ENCODE results near the gene IL11.
"Not testable (repeated sequence)": the region's sequence is repeated elsewhere in the genome, so short reads cannot be mapped to it uniquely, and the experiment has no call there.

IL11 gene

DNA sequence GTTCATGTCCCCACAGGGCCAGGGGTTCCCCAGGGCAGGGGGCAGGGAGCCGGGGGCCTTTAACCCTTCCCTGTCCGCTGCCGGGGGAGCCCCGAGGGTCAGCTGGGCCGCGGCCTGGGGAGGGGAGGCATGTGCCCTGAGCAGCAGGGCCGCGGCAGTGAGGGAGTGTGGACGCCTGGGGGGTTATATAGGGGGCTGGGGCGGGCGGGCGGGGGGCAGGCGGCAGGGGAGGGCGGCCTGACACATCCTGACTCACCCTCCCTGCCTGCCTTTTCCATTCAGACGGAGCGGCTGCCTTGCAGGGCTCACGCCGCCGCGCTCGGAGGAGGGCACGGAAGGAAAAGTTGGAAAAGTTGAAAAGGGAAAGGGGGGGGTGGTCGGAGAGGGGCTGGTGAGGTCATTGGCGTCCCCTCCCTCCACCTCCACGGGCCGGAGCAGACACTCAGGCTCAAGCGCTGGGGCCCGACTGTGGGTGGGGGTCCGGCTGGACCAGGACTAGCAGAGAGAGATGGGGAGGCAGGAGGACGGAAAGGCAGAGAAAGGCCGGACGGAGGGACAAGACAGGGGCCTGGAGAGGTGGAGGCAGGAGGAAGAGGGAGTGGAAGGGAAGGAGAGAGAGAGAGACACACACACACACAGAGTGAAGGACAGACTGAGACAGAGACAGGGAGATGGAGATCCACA is at the start of gene IL11:
TSS of gene IL11 (minus strand) at position 159 of the 684 bp plus-strand sequence. CDS start at position 6, 153 bp downstream.
- DNase-seq = peak; percentile 77

DNA sequence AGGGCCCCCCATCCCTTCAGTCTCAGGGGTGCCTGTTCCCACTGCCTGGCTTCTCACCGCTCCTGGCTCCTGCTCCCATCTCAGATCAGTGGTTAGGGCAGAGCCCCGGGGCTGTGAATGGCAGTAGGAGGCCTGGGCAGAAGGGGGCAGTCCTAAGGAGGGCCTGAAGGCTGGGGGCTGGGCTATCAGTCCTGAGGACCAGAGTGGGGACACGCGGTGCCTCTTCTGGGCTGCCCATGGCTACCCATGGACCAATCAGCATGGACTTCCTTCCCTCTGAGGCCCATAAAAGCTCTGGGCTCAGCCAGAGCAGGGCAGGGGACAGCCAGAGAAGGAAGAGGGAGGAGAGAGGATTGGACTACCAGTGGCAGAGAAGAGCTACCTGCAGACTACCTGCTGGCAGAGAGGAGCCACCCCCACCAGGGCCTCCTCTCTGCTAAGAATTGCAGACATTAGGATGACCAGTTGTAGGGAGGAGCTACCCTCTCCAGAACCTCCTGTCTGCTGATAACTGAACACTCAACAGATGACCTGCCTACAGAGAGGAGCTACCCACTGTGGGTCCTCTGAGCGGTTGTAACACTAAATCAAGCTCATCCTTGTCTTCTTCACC is 49.5 kb upstream of the IL11 start:
- DNase-seq = no peak

DNA sequence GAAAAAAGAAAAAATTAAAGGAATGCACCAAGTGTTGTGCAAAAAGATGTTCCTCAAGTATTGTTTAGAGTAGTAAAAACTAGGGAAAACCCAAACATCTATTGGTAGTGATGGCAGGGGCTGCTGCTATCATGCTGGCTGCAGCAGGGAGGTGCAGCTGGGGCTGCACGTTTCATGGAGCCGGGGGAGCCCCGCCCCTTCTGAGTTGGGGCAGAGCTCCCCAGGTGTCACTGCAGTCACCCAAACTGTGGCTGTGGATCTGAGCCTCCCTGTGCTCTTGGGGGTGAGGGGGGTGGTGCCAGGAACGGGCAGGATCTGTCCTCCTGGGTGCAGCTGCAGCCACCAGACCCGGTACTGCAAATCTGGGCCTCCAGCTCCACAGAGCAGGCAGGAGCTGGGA is 48.8 kb upstream of the IL11 start:
- no peak for DNase-seq

DNA sequence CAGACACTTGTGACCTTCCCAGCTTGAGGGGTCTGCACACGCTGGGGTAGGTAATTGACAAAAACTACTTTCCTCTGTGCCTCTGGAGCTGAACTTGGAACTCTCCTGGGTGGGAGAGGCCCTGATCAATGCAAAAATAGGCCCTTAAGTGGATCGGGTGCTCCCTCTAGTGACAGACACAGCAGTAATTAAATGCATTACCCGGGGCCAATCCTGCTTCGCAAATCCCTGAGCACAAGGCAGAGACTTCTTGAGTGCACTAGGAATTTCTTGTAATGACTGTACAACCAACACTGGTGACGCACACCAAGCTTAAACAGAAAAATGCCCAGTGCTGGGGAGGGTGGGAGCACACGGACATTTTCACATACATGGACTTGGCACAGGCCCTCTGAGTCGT is 47.9 kb upstream of the IL11 start:
- peak; percentile 70 for DNase-seq

DNA sequence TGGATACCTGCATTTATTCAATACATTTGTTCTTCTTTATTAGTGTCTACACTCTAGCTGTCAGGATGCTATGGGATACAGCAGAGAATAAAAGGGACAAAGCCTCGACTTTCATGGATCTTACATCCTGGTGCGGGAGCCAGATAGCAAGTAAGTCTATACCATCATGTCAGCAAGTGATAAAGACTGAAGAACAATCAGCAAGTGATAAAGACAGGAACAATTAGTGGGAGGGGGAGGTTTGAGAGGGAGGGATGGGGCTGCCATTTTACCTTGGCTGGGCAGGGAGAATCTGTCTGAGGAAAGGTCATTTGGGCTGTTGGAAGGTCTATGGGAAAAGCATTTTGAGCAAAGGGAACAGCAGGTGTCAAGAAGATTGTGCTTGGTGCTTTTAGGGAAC is 39.9 kb upstream of the IL11 start:
- DNase-seq = no peak

DNA sequence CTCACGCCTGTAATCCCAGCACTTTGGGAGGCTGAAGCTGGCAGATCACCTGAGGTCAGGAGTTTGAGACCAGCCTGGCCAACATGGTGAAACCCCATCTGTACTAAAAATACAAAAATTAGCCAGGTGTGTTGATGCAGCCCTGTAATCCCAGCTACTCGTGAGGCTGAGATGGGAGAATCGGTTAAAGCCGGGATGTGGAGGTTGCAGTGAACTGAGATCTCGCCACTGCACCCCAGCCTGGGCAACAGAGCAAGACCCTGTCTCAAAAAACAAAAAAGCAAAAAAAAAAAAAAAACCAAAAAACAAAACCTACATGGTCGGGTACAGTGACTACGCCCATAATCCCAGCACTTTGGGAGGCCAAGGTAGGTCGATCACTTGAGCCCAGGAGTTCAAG is 38.9 kb upstream of the IL11 start:
- not testable (repeated sequence) for DNase-seq

DNA sequence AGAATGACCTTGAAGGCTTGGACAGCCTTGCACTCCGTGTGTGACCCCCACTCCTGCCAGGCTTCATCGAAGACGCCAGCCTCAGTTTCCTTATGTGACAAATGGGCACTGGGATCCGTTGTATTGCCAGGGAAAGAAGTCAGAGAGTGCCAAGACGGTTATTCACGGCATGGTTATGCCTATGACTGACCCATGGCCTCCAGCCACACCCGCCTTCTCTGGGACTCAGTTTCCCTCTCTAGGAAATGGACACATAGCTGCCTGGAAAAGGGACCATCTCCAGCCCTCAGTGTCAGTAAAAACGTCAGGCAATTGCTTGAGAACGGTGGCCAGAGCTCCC is 38.2 kb upstream of the IL11 start:
- no peak for DNase-seq

DNA sequence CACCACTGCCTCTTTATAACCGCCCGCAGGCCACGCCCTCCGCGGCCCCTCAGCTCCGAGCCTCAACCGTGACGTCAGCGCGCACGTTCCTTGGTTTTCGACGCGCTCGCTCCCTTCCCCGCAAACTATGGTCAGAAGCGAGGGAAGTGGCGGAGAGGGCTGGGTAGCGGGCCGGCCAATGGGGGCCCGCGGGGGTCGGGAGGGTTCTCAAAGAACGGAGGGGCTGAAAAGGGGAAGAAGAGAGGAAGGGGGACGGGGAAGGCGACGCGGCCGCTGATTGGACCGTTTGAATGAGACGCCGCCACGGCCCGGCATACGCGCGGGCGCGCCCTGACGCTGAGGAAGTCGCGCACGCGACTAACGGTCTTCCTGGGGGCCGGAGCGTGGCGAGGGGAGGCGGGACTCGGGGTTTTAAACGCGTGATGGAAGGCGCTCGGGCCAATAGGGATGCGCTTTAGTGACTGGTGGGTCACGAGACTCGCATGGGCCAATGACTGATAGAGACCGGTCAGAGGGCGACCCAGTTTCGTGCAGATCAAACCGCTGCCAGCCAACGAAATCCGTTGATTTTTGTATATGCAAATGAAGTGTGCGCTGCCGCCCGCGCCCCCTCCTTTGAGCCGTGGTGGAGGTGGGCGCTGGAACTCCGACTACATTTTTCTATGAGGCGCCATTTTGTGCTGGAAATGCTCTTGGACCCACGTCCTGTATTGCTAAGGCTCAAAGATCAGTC is 37.7 kb upstream of the IL11 start:
- DNase-seq = peak; percentile 100

DNA sequence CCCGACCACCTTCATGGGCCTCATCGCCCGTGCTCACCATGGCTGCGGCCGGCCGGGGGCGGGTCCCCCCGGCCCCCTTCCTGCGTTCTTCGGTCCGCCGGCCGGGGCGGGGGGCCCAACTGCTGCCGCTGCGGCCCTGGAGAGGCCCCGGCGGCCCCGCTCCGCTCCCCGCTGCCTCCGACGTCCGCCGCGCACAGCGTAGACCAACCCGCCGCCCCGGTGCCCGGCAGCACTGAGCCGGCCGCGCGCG is 37.2 kb upstream of the IL11 start, which contains the start of gene UBE2S:
TSS of gene UBE2S (minus strand) at position 239 of the 250 bp plus-strand sequence. CDS start at position 40, 199 bp downstream.
- DNase-seq = not testable (repeated sequence)

DNA sequence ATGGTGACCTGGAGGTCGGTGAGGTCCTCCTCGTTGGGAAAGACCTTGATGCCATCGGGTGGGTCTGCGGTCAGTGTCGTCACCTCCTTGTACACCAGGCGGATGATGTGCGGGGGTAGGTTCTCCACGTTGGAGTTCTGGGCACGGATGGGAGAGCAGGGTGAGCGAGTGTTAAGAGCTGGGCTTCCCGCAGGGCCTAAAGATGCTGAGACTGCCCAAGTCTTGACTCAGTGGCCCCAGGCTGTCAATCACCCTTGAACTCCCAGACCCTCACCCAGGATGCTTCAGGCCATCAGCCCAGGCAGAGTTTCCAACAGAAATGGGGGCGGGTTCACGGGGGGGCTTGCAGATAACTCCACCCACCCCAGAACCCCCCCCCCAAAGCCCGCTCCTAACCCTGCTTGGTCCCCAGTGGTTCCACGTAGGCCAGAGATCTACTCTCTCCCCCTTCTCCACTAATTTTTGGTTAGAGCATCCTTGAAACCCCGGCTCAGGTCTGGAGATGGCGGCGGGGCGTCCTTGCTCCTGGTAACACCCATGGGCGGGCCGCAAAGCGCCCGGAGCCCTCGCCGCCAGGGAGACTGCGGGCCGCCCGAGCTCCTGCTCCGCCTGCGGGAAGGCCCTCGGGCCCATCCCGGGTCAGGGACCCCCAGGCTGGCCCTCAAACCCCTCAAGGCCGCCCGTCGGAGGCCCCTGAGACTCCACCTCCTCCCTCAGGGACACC is 36.7 kb upstream of the IL11 start:
- DNase-seq = no peak

DNA sequence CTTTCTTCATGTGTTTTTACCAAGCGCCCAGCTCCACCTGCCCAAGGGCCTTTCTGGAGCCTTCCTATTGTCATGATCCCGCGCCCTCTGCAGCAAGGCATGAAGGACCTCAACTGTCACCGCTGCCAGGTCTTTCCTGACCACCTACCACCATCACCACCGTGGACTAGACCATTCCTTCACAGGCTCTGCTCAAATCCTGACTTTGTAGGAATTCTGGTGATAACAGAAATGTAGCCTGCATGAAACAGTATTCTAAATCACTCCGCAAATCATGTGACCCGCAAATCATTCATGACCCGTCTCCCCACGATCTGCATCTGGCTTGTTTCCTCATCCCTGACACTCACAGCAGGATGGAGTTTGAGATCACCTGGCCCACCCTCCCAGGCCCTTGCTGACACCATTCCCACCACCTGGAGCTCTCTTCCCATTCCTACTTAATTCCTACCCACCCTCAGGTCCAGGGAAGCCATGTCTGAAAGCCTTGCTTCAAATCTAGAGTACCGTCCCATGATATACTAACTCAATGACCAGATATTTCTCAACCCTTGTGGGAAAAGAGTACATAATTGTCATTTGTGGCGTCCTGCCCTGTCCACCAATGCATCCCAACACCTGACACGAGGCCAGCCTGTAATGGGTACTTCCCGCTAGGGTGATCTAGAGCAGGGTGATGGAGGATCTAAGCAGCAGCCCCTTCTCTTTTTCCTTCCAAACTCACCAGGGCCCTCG is 36.0 kb upstream of the IL11 start:
- no peak for DNase-seq

DNA sequence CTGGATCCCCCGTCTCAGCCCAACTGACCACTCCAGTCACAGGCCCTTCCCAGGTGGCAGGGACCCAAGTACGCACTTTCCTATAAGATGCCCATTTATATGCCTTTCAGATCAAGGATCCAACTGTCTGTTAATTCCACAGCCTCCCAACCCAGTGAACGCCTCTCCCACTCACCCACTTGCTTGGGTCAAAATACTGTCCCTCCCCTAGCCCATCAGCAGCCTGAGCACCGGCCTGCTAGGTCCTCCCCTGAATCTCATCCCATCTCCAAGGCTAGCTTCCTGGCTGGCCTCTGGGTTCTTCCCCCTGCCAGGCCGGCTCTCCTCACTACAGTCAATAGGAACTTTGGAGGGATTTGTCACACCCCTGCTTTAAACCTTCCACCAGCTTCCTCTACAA is 35.4 kb upstream of the IL11 start:
- DNase-seq = no peak

DNA sequence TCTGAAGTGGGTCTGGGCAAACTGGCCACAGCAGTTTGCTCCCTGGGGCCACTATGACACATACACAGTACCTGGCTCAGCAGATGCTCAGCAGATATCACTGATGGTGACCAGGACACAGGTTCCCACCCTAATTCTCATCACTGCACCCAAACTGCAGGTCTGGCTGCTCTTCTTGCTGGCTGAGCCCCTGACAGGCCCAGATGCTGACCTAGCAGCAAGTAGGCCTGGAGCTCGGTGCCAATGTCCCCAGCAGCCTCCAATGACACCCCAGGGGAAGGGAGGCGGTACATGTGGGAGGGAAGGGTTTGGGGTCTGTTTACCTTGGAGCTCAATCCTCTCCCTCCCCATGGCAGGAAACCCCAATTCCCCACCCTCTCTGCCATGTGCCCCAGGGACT is 32.2 kb upstream of the IL11 start:
- DNase-seq = no peak

DNA sequence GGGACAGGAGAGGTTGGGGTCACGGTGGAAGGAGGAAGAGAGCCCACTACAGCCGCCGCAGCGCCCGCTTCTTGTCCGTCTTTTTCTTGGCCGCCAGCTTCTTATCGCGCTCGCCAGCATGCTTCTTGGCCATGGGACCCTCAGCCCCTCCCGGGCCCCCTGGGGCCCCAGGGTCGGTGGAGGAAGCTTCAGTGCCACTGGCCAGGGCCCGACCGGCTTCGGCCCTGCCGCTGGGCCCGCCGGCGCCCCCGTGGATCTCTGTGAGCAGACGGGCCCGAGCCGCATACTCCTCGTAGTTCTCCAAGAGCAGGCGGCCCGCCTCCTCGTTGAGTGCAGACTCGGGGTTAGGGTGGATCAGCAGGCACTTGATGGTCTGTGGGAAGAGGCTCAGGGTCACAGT is 31.1 kb upstream of the IL11 start:
- not testable (repeated sequence) for DNase-seq

DNA sequence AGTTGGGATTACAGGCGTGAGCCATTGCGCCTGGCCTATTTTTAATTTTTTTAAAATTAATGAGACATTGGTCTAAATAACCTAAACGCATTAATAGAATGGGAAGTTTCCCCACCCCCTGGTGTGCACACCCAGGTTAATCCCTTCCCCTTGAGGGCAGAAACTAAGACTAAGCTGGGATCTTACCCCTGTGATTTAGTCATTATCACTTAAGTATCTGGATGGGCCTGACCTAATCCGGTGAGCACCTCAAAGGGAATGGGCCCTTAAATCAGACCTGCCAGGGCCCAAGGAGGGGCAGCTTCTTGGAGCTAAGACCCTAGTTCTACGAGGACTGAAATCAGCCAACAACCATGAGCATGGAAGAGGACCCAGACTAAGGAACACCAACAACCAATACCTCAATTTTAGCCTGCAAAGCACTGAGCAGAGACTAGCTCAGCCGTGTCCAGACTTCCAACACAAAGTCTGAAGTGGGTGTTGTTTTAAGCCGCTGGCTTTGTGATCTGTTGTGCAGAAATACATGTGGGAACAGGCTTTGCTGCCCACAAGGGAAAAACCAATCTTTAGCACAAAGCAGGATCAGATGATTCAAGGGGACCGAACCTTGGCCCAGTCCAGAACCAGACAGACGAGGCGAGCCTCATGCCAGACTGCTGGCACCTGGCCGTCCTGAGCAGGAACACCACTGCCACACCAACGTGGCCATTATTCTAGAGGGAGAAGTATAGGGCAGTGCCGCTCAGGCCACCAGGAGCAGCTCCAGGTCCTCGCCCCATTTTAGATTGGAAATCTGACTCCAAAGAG is 30.2 kb upstream of the IL11 start:
- DNase-seq = no peak

DNA sequence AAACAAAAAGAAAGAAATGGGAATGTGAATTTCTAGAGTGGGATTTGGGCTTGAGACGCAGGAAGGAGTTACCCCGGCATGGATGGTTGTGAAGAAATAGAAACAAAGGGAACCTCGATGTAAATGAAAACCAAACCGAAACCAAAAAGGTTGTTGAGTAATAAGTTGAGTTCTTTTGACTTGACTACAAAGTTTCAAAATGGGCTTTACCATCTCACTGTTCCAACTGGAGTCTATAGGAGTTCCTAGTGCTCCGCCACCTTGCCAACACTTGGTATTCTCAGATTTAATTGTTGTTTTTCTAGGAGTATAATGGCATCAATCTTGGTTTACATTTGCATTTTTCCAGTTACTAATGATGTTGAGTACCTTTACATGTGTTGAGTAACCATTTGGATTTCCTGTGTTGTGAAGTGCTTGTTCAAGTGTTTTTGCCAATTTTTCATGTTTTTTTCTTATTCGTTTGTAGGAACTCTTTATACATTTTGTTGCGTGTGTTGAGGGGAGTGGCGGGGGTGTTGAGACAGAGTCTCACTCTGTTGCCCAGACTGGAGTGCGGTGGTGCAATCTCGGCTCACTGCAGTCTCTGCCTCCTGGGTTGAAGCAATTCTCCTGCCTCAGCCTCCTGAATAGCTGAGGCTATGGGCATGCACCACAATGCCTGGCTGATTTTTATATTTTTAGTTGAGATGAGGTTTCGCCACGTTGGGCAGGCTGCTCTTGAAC is 28.1 kb upstream of the IL11 start:
- no peak for DNase-seq

DNA sequence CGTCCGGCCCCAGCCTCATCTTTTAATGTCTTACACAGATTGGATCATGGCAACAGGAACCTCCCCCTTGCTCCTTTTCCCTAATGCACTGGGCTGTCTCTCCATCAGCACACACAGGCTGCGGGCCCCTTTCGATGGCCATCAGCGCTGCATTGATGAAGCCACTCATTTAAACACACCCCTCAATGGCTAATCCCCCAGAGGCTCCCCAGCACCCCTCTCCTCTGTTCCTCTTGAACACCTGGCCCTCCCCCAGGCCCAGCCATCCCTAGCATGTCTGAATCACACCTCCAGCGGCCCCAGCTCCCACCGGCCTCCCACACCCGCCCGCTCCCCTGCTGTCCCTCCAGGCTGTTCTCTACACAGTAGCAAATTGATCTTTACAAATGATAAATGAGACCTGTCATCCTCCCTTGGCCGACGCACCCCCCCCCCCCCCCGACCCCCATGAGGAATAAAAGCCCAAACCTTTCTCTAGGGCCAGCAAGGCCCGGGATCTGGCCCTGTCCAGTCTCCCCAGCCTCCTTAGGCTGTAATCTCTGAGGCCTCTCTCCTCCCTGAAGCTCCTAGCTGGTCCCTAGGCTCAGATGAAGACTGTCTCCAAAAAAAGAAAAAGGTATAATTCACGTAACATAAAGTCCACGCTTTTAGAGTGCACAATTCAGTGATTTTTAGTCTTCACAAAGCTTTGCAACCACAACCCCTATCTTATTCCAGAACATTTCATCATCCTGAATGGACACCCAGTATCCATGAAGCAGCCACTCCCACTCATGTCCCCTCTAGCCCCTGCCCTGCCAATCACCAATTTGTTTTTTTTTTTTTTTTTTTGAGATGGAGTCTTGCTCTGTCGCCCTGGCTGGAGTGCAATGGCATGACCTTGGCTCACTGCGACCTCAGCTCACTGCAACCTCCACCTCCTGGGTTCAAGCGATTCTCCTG is 22.8 kb upstream of the IL11 start:
- DNase-seq = no peak

DNA sequence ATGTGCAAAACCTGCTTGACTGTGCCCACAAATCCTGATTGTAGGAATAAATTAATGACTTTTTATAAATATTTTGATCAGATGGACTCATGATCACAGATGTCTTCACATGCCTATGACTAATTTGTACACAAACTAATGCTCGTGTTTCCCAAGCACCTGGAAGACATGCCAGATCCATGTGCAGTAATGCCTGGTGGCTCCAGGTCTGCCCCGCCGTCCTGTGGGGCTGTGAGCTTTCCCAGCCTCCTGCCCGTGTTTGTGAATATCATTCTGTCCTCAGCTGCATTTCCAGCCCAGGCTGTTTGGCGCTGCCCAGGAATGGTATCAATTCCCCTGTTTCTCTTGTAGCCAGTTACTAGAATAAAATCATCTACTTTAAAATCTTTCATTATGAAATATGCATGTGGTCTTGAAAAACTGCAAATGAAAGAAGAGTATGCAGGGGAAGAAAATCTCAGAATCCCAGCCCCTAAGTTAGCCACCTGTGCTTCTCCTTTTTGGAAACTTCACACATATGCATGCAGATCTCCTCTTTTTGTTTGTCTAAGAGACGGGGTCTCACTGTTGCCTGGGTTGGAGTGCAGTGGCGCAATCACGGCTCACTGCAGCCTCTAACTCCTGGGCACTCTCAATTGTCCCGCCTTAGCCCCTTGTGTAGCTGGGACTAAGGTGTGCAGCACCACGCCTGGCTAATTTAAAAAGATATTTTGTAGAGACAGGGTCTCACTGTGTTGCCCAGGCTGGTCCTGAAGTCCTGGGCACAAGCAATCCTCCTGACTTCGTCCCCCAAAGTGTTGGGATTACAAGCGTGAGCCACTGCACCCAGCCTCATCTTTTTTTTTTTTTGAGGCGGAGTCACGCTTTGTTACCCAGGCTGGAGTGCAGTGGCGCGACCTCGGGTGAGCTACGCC is 21.7 kb upstream of the IL11 start:
- DNase-seq = no peak

DNA sequence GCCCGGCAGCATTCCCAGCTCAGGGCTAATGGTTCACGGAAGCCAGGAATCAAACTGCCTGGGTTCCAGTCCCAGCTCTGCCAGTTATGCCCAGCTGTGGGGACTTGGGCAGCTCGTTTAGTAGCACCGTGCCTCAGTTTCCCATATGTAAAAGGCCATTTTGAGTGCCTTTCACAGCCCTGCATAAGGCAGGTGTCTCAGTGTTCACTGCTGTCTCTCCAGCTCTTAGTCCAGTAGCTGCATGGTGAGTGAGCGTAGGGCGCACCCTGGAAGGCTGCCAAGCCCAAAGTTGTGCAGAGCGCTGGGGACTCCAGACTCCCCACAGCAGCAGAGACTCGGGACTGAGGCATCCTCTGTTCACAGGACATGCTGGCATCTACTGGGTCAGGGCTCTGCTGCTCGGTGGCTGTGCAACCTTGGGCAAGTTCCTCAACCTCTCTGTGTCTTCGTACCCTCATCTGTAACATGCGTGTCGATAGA is 21.0 kb upstream of the IL11 start:
- DNase-seq = no peak

Measured in NCI-H226 (cell line).